ENCODE data around the gene CNKSR1.
"Not testable (repeated sequence)": the region's sequence is repeated elsewhere in the genome, so short reads cannot be mapped to it uniquely, and the experiment has no call there.

The CNKSR1 gene

DNA sequence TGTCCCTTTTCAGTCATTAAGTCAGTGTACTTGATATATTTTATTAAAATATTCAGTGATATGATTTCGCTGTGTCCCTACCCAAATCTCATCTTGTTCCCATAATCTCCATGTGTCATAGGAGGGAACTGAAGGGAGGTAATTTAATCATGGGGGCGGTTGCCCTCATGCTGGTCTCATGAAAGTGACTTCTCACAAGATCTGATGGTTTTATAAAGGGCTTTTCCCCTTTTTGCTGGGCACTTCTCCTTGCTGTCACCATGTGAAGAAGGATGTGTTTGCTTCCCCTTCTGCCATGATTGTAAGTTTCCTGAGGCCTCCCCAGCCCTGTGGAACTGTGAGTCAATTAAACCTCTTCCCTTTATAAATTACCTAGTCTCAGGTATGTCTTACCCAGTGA, 53.4 kb downstream of the CNKSR1 start:
- DNase-seq, result not testable (repeated sequence)

DNA sequence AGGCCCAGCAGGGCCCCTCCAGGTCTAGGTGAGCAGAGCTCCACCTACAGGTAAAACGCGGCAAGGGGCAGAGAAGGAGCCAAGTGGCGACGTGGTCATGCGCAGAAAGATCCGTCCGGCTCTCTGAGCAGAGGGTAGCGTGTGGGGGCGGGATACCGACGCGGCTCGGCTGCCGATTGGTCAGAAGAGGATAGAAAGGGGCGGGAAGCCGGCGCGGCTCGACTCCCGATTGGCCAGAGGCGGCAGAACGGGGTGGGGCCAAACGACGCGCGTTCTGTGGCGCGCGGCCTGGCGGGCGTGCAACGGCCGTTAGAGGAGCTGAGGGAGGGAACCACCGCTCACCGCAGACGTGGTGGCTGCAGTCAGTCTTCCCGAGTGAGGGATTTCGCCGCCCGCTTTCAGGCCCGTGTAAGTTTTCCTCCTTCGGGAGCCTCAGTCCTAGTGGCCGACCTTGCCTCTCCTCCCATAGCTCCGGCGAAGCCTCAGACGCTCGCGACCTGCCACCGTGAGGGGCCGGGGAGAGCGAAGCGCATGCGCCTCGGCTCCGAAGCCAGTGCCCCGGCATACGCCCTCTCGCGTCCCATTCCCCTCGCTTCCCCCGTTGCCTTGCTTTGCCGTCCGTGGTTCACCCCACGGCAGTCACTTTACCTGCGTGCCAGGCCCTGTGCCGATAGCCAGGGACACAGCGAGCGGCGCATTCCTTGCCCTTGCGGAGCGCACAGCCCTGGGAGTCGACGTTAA, 56.8 kb downstream of the CNKSR1 start, which contains the start of gene CEP85:
Gene CEP85 (plus strand): TSS at position 298 of the 741 bp plus-strand sequence. CDS start 5,584 bp downstream, outside the sequence.
- peak; percentile 97 for DNase-seq

DNA sequence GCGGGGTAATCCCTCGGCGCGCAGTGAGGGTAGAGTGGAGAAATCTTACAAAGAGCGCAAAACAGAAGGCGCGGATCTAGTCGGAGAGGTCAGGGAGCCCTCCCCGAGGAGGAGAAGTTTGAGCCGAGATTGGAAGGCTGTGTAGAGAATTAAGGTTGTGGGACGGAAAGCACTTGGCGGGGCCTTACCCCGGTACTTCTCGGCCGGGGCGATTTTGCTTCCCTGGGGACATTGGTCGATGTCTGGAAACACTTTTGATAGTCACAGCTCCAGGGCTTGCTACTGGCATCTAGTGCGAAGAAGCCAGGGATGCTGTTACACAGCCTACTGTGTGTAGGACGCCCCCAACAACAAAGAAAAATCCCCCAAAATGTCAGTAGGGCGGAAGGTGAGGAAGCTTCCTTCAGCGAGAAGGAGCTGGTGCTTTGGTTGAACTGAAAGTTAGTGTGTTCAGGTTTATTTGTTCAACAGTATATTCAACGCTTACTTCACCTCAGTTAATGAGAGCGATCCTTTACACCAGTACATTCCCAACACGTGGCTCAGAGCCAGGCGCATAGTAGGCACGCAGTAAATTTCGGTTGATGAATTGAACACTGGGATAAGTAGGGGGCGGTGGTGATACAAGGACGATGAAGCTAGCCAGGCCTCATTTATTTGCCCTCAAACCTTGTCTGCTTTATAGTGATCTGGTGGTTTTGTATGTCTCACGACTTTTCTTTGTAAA, 57.5 kb downstream of the CNKSR1 start:
- DNase-seq, result peak; percentile 22

DNA sequence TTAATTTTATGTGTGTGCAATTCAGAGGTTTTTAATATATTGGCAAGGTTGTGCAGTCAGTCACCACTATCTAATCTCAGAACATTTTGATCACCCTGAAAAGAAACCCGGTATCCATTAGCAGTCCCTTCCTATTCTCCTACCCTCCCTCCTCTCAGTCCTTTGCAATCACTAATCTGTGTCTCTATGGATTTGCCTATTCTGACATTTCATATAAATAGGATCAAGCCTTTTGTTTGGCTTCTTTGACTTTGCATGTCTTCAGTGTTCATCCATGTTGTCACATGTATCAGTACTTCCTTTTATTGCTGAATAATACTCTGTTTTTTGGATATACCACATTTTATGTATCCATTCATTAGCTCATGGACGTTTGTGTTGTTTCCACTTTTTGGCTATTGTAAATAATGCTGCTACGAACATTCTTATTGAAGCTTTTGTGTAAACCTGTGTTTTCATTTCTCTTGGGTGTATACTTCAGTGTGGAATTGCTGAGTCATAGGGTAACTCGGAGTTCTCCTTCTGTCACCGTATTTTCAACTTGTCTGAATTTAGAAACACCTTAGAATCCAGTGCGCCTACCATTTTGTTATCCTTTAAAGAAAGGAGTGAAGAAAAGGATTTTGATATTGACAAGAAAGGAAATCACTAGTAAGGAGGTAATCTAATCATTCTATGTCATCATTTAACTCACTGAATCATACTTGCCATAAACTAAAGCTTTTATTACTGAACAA, 60.1 kb downstream of the CNKSR1 start:
- no peak for DNase-seq
